ENCODE measurements around the gene MT1E.
"Not testable (repeated sequence)": the region's sequence is repeated elsewhere in the genome, so short reads cannot be mapped to it uniquely, and the experiment has no call there.

The MT1E gene

DNA sequence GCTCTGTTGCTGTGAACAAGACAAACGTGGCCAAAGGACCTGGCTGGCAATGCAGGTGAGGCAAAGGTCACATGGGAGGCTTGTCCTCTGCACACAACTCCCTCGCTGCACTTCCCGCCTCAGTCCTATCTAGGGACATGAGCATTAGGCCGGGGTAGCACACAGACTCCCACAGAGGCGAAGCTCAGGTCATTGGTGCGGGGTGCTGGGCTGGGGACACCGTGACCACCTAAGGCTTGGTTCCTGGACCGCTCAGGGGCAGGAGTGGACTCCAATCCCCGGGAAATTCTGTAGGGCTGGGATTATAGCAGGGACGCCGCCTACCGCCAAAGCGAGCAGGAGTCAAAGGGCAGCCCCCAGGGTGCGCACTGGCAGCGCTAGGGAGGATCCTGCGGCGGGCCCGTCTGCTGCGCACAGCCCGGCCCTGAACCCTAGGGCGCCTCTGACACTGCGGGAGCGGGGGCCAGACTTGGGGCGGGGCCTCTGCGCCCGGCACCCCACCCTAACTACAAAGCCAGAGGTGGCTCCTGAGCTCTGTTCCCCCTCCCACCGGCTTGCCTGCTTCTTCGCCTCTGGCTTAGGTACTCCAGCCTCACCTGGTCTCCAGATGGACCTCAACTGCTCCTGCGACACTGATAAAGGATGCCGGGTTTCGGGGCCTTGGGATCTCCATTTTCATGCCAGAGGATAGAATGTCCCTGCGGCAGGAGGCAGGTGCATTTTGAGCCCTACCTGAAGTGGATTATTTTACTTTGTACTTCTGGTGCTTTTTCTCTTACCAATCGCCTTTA, 22.3 kb downstream of the MT1E start:
- DNase-seq: no peak

DNA sequence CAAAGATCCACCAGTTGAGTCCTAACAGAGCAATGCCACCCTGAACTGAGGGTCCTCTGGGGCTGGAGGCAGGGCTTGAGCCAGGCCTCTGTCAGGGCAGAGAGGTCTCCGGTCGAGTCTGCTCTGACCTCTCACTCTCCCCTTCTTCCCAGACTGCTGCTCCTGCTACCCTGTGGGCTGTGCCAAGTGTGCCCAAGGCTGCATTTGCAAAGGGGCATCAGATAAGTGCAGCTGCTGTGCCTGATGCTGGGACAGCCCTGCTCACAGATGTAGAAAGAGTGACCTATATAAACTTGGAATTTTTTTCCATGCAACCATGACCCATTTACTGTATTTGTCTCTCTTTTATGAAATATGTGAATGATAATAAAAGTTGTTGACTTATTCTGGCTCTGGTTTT, 23.7 kb downstream of the MT1E start:
- no peak for DNase-seq

DNA sequence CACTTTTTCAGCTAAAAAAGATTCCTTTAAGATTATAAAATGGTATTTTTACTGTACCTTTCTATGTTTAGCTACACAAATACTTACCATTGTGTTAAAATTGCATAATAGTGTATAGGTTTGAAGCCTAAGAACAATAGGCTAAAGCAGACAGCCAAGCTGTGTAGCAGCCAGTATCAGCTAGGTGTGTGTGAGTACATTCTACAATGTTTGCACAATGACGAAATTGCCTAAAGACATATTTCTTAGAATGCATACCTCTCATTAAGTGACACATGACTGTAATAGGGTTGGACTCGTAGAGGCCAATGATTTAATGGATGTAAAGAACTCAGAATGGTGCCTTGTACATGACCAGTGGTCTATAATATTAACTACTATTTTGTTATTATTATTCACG, 24.2 kb downstream of the MT1E start:
- DNase-seq: no peak

DNA sequence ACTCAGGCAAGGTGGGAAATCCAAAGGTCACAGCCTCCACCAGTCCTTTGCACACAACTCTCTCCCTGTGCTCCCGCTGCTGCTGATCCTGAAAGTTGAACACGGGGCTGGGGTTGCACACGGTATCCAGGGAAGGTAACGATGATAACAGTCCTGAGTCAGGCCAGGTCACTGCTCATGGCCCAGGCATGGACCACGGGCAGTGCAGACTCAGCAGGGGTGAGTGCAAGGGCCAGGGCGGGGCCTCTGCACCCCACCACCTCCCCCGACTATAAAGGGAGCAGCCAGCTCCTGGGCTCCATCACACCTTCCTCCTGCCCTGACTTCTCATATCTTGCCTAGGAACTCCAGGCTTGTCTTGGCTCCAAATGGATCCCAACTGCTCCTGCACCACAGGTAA, 26.0 kb downstream of the MT1E start, which contains the start of gene MT1B:
TSS of gene MT1B (plus strand) at position 301 of the 400 bp plus-strand sequence. CDS start at position 369, 68 bp downstream.
- DNase-seq: no peak

DNA sequence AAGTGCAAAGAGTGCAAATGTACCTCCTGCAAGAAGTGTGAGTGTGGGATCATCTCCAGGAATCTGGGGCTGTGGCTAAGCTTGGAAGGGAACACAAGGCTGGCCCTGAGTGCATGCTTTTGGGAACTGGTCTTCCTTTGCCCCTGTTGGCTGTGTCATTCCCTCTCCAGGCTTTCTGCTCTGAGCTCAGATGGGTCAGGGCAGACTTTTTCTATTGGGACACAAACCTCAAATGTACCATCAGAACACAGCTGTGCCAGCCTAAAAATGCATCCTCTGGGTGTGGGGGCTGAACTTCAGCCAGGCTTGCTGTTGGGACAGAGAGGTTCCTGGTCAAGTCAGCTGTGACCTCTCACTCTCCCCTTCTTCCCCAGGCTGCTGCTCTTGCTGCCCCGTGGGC, 27.0 kb downstream of the MT1E start:
- DNase-seq: no peak

DNA sequence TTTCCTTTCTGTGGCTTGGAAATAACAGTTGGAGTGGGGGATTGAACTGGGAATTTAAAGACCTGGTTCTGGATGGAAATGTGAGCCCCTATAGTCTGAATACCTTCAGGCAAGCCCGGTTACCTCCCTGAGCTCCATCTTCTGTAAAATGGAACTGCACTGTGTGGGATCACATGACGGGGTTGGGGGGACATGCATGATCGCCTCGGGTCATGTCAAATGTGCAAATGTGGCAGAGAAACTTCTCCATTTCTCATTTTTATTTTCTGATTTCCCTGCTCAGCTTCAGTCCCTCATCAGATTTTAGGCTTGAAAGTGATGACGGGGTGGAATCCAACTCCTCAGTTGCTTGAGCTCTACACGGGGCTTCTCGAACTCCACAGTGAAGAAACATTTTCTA, 27.6 kb downstream of the MT1E start:
- DNase-seq: no peak

DNA sequence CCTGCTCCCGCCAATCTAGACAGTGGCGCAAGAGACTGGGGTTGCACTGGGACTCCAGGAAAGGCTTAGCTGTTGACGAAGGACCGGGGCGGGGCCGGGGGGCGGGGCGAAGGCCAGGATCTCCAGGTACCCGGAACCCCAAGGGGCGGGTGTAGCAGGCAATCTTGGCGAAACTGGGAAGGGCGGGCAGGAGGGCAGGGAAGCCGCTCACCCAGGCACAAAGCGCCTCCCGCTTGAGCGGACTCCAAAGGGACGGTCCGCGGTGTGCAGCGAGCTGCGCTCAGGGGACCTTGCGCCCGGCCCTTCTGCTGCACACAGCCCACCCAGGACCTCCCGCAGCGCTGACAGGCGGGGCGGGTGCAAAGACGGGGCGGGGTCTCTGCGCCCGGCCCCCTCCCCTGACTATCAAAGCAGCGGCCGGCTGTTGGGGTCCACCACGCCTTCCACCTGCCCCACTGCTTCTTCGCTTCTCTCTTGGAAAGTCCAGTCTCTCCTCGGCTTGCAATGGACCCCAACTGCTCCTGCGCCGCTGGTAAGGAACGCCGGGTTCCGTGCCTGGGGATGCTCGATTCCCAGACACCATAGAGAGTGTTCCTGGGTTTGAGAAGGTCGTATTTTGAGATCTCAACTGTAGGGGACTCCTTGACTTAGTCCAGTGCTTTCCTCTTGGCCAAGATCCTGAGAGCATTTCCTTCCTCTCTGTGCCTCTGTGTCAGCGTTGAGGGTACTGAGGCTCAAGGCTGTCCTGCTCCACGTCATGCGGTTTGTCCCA, 32.2 kb downstream of the MT1E start, which contains the start of gene MT1F:
TSS of gene MT1F (plus strand) at position 405 of the 772 bp plus-strand sequence. CDS start at position 505, 100 bp downstream.
- peak; percentile 36 for DNase-seq

DNA sequence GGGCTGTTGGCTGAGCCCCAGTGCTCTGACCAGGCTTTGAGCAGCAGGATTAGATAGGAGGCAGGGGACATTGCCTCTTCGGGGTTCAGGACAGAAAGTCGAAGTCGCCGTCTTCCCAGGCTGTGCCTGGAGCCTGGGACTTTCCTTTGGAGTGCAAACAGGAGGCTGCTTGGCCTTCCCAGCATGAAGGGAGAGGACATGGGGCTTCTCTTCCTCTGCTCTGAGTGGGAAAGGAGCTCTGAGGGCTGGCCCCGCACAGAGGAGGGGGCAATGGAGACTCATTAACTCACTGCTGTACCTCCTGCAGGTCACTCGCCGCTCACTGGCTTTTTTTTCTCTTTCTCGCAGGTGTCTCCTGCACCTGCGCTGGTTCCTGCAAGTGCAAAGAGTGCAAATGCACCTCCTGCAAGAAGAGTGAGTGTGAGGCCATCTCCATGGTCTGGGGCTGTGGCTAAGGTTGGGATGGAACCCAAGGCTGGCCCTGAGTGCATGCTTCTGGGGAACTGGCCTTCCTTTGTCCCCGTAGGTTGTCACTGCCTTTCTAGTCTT, 32.8 kb downstream of the MT1E start:
- DNase-seq: no peak

DNA sequence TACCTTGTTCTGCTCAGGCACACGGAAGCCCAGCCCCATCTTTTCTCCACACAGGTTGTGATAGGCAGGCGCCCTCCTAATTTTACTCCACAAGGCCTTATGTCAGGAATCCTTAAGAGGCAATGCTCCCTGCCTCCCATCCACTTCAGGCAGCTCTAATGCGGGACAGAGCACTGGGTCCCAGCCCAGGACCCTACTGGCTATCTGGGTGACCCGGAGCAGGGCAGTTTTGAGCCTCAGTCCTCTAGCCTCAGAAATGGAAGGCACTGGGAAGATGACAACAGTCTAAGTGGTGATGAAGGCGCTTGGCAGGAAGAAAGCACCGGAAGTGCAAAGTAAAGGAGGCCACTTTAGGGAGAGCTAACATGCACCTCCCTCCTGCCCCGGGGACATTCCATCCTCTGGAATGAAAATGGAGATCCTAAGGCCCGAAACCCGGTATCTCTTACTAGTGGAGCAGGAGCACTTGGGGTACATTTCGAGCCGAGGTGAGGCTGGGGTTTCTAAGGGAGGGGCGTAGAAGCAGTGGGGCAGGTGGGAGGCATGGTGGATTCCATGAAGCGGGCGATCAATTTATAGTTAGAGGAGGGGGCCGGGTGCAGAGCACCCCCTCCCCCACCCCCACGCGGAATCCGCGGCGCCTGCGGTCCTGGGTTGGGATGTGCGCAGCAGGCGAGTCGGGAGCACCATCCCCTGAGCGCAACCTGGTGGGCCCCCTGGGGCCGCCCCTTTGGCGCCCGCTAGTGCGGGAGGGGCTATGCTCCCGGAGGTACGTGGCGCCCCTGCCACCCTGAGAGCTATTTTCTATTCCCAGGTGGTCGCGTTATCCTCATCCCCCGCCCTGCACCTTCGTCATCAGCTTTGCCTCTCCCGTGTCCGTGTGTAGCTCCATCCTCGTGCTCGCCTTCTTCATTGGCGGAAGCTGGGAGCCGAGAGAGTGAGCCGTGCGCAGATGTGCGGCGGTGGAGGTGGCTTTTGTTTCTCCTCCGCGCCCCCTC, 37.1 kb downstream of the MT1E start:
- DNase-seq: no peak

DNA sequence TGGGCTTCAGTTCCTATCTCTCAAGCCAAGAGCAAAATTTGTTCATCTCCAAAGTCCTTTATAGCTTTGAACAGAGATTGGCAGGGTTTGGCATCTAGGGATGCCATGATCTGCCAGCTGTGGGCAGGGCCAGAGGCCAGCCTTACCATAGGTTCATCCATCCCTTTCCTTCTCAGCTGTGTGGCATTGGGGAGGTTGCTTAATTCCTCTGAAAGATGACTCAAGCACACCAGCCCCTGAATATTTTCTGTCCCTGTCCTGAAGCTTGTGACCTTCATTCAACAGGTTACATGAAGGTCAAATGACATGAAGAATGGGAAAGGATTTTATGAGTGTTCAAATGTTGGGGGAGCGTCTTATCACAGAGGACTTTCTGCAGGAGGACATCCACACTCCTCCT, 38.9 kb downstream of the MT1E start:
- no peak for DNase-seq

DNA sequence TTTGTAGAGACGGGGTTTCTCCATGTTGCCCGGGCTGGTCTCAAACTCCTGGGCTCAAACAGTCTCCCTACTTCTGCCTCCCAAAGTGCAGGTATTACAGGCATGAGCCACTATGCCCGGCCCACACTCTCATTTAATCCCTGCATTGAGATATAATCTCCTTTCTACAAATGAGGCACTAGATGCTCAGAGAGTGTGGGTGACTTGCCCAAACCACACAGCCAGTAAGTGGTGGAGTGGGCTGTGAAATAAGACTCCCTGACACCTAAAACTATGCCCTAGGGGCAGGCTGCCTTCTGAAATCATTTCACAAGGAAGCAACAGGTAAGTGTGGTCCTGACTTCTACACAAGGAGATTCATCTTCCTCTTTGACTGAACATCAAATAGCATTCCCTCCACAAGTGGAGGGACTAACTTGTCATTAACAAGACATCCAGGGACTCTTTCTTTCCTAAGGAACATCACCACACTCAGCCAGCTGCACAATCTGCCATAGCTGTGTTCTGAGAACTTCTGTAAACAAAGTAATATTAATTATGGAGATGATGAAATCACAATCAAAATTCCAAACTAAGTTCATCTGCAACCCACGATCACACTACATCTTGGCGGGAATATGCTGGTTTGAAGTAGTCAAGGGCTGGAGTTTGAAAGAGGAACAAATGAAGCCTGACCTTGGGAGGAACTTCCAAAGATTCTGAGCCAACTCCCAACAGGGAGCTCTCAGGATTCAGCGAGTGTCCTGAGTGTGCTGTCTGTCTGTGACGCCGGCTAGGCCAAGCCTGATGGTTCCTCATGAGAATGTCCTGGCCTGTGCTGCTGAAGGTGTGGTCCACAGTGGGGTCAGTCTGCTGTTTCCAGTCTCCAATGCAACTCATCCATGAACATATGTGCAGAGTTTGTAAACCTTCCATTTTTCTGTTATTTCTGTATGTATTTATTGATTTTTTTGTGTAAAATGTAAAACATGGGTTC, 40.0 kb downstream of the MT1E start:
- not testable (repeated sequence) for DNase-seq

DNA sequence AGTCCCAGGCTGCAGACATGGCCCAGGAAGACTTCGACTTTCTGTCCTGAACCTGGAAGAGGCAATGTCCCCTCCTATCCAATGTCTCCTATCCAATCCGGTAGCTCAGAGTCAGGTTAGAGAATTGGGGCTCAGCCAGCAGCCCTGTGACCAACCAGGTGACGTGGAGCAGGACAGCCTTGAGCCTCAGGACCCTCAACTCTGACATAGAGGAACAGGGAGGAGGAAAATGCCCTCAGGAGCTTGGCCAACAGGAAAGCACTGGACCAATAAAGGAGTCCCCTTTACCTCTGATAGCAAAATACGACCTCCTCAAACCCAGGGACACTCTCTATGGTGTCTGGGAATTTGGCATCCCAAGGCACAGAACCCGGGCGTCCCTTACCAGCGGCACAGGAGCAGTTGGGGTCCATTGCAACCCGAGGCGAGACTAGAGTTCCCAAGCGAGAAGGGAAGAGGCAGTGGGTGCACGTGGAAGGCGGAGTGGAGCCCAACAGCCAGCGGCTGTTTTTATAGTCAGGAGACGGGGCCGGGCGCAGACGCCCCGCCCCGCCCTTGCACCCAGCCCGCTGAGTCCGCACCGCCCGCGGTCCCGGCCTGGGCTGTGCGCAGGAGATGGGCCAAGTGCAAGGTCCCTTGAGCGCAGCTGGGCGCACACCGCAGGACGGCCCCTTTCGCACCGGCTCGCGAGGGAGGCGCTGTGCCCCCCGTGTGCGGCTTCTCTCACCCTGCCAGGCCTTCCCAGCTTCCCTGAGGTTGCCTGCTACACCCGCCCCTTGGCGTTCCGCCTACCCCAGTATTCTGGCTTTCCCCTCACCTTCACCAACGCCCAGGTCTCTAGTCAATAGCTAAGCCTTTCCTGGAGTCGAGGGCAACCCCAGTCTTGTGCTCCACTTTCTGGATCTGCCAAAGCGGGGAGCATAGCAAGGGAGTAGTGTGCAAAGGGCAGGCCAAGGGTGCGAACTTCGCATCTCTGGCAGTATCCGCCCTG, 42.3 kb downstream of the MT1E start, which contains the start of gene MT1G:
TSS of gene MT1G (minus strand) at position 485 of the 991 bp plus-strand sequence. CDS start at position 413, 72 bp downstream.
- DNase-seq: peak; percentile 52

DNA sequence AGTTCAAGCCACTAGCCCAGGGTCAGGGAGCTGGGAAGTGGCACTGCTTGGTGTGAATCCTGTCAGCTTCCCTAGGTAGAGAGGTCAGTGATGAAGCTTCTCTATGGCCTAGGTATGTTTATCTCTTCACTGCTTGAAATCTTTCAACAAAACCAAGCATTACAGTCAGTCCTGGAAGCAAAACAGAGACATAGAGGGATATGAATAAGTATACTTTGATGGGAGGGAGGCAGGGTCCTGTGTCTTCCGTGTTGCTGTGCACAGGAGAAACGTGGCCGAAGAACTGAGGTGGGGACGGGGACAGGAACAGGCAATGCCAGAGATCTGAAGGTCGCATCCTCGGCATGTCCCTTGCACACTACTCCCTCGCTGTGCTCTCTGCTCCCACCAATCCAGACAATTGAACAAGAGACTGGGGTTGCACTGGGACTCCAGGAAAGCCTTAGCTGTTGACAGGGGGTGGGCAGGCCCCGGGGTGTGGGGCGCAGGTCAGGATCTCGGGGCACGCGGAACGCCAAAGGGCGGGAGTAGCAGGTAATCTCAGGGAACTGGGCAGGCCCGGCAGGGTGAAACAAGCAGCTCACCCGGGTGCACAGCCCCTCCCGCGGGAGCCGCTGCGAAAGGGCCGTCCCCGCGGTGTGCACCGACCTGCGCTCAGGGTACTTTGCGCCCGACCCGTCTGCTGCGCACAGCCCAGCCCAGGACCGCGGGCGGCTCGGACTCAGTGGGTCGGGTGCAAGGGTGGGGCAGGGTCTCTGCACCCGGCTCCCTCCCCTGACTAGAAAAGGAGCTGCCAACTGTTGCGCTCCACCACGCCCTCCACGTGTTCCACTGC, 43.6 kb downstream of the MT1E start, which contains the start of gene MT1H:
TSS of gene MT1H (plus strand) at position 810 of the 835 bp plus-strand sequence. CDS start 71 bp downstream, outside the sequence.
- no peak for DNase-seq

DNA sequence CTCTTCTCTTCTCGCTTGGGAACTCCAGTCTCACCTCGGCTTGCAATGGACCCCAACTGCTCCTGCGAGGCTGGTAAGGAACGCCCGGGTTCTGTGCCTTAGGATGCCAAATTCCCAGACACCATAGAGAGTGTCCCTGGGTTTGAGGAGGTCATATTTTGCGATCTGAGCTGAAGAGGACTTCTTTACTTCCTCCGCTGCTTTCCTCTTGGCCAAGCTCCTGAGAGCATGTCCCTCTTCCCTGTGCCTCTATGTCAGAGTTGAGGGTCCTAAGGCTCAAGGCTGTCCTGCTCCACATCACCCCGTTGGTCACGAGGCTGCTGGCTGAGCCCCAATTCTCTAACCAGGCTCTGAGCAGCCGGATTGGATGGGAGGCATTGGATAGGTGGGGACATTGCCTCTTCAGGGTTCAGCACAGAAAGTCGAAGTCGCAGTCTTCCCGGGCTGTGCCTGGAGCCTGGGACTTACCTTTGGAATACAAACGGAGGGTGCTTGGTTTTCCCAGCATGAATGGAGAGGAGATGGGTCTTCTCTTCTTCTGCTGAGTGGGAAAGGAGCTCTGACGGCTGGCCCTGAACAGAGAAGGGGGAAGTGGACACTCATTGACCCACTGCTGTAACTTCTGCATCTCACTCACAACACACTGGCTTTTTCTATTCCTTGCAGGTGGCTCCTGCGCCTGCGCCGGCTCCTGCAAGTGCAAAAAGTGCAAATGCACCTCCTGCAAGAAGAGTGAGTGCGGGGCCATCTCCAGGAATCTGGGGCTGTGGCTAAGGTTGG, 44.4 kb downstream of the MT1E start:
- DNase-seq: no peak

DNA sequence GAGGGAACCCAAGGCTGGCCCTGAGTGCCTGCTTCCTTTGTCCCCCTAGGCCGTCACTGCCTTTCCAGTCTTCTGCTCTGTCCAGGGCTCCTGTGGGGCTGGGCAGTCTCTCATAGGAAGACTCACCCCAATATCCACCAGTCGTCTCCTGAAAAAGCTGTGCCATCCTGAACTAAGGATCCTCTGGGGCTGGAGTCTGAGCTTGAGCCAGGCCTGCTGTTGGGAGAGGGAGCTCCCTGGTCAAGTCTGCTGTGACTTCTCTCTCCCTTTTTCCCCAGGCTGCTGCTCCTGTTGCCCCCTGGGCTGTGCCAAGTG, 45.0 kb downstream of the MT1E start:
- no peak for DNase-seq

DNA sequence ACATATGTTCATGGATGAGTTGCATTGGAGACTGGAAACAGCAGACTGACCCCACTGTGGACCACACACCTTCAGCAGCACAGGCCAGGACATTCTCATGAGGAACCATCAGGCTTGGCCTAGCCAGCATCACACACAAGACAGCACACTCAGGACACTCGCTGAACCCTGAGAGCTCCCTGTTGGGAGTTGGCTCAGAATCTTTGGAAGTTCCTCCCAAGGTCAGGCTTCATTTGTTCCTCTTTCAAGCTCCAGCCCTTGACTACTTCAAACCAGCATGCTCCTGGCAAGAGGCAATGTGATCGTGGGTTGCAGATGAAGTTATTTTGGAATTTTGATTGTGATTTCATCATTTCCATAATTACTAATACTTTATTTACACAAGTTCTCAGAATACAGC, 46.1 kb downstream of the MT1E start:
- not testable (repeated sequence) for DNase-seq

DNA sequence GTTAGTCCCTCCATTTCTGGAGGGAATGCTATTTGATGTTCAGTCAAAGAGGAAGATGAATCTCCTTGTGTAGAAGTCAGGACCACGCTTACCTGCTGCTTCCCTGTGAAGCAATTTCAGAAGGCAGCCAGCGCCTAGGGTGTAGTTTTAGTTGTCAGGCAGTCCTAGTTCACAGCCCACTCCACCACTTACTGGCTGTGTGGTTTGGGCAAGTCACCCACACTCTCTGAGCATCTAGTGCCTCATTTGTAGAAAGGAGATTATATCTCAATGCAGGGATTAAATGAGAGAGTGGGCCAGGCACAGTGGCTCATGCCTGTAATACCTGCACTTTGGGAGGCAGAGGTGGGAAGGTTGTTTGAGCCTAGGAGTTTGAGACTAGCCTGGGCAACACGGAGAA, 46.6 kb downstream of the MT1E start:
- DNase-seq: not testable (repeated sequence)

Measured in midbrain (tissue), 1 donor.